SK-N-SH (cell line): ENCODE measurements around the gene MMADHC. TPM values are rescaled to one million over a fixed set of nuclear protein-coding genes. Genes with fewer than 3 reads are reported as not detected.
A peak's percentile ranks its signal among the peaks of the same experiment; 100 is the strongest.

ENCODE experiments used
- CTCF ChIA-PET: fragments of 300-600, 350-600 bp; formaldehyde crosslinking; extraction: SDS; loops from one replicate; lab custom pipeline; 2021; lab: Yijun Ruan, JAX
- POLR2A ChIA-PET: fragments of 350-600 bp; sonication (Branson Sonifier 250); formaldehyde crosslinking; extraction: SDS; loops from one replicate; lab custom pipeline; 2020; ENCODE audit warnings: antibody characterized with exemption, inconsistent platforms; lab: Yijun Ruan, JAX
- DNase-seq: peaks from one replicate; pipeline ENCODE4 v3.0.0; 2012
- H2AFZ ChIP-seq: fragments of 200-600 bp; sonication (generic); 2 replicates; pipeline ENCODE4 v1.8.1; 2016; ENCODE audit warnings: antibody characterized with exemption, mild to moderate bottlenecking, low read depth
- H3F3A ChIP-seq: fragments of 200-600 bp; sonication (generic); replicated peaks from 2 replicates; pipeline ENCODE3; 2016; ENCODE audit warnings: antibody characterized with exemption, mild to moderate bottlenecking; ENCODE audit not compliant: insufficient read depth
- H3K27ac ChIP-seq, 2 experiments: fragments of 200-500 bp in 1 of 2; fragments of 200-600 bp in 1 of 2; sonication (Bioruptor generic) in 1 of 2; sonication (generic), shearing (Covaris generic) in 1 of 2; 2 replicates each; pipeline versions ENCODE4 v1.5.1 to v1.6.1; 2014 to 2016; ENCODE audit warnings: low read depth in 2 of 2, inconsistent platforms in 1 of 2, low read length in 1 of 2, mild to moderate bottlenecking in 1 of 2, mixed read lengths in 1 of 2
- H3K27me3 ChIP-seq: fragments of 200-600 bp; sonication (generic), shearing (Covaris generic); 2 replicates; pipeline ENCODE4 v1.6.1; 2016; ENCODE audit warnings: mixed run types; ENCODE audit not compliant: insufficient read depth
- H3K36me3 ChIP-seq, 2 experiments: fragments of 200-500 bp in 1 of 2; fragments of 200-600 bp in 1 of 2; sonication (Bioruptor generic) in 1 of 2; sonication (generic) in 1 of 2; replicated peaks in 1 of 2; 2 replicates each; pipeline versions ENCODE3 to v1.5.1; 2014 to 2016; ENCODE audit warnings: low read length in 1 of 2, mild to moderate bottlenecking in 1 of 2; ENCODE audit not compliant: insufficient read depth in 2 of 2, control insufficient read depth in 1 of 2
- H3K4me1 ChIP-seq, 2 experiments: fragments of 200-500 bp in 1 of 2; fragments of 200-600 bp in 1 of 2; sonication (Bioruptor generic) in 1 of 2; sonication (generic), shearing (Covaris generic) in 1 of 2; 2 replicates each; pipeline versions ENCODE4 v1.5.1 to v1.6.1; 2014 to 2016; ENCODE audit warnings: low read depth in 1 of 2, low read length in 1 of 2, mixed run types in 1 of 2; ENCODE audit not compliant: insufficient read depth in 2 of 2, control insufficient read depth in 1 of 2
- H3K4me2 ChIP-seq: fragments of 200-600 bp; sonication (generic), shearing (Covaris generic); 2 replicates; pipeline ENCODE4 v1.6.1; 2017; ENCODE audit warnings: mixed run types
- H3K4me3 ChIP-seq, 2 experiments: fragments of 200-500 bp in 1 of 2; fragments of 200-600 bp in 1 of 2; sonication (Bioruptor generic) in 1 of 2; sonication (generic), shearing (Covaris generic) in 1 of 2; 2 replicates each; pipeline versions ENCODE4 v1.5.1 to v1.8.1; 2014 to 2016; ENCODE audit warnings: low read depth in 2 of 2, inconsistent platforms in 1 of 2, low read length in 1 of 2, mild to moderate bottlenecking in 1 of 2, mixed read lengths in 1 of 2, moderate library complexity in 1 of 2
- H3K79me2 ChIP-seq: fragments of 200-600 bp; sonication (generic); 2 replicates; pipeline ENCODE4 v1.8.1; 2017; ENCODE audit warnings: mild to moderate bottlenecking; ENCODE audit not compliant: insufficient read depth
- H3K9ac ChIP-seq: fragments of 200-600 bp; sonication (generic); 2 replicates; pipeline ENCODE4 v1.6.1; 2017; ENCODE audit warnings: mixed run types
- H3K9me2 ChIP-seq: fragments of 200-600 bp; sonication (generic); 2 replicates; pipeline ENCODE4 v1.6.1; 2017; ENCODE audit warnings: mixed run types
- H3K9me3 ChIP-seq: fragments of 200-600 bp; sonication (generic); 2 replicates; pipeline ENCODE4 v1.6.1; 2017; ENCODE audit warnings: mixed run types, mild to moderate bottlenecking, moderate library complexity
- H4K20me1 ChIP-seq: fragments of 200-600 bp; sonication (generic); 2 replicates; pipeline ENCODE4 v1.6.1; 2017; ENCODE audit warnings: mild to moderate bottlenecking, mixed run types; ENCODE audit not compliant: insufficient read depth
- EP300 ChIP-seq, 2 experiments: IDR thresholded peaks; 2 replicates each; pipeline versions ENCODE4 v1.4.0 to v1.6.1; 2012; ENCODE audit warnings: borderline replicate concordance in 1 of 2, low read depth in 1 of 2, low read length in 1 of 2
- FOSL2 ChIP-seq: IDR thresholded peaks from 2 replicates; pipeline ENCODE4 v1.4.0; 2012; ENCODE audit warnings: low read depth, mild to moderate bottlenecking, moderate library complexity, borderline replicate concordance
- FOXJ3 ChIP-seq: sonication (generic); formaldehyde crosslinking; IDR thresholded peaks from 2 replicates; pipeline ENCODE4 v1.5.1; 2020; ENCODE audit warnings: mild to moderate bottlenecking, missing genetic modification reagents
- FOXM1 ChIP-seq: IDR thresholded peaks from 2 replicates; pipeline ENCODE4 v1.4.0; 2012; ENCODE audit warnings: low read depth, mild to moderate bottlenecking
- GABPA ChIP-seq: IDR thresholded peaks from 2 replicates; pipeline ENCODE4 v1.4.0; 2012; ENCODE audit warnings: low read depth, mild to moderate bottlenecking
- IRF3 ChIP-seq: fragments of 150-350 bp; IDR thresholded peaks from 2 replicates; pipeline ENCODE4 v1.6.1; 2016; ENCODE audit warnings: mild to moderate bottlenecking, low read depth, low read length
- MXI1 ChIP-seq: IDR thresholded peaks from 2 replicates; pipeline ENCODE4 v1.6.1; 2012; ENCODE audit warnings: mild to moderate bottlenecking, low read depth, low read length, improper control_type of control experiment
- NFIC ChIP-seq: IDR thresholded peaks from 2 replicates; pipeline ENCODE4 v1.4.0; 2012; ENCODE audit warnings: borderline replicate concordance
- NRF1 ChIP-seq: IDR thresholded peaks from 2 replicates; pipeline ENCODE4 v1.6.1; 2012; ENCODE audit warnings: low read depth, mild to moderate bottlenecking, low read length
- RAD21 ChIP-seq: IDR thresholded peaks from 2 replicates; pipeline ENCODE4 v1.6.1; 2012; ENCODE audit warnings: mild to moderate bottlenecking, low read length
- RCOR1 ChIP-seq: fragments of 150-350 bp; IDR thresholded peaks from 2 replicates; pipeline ENCODE4 v1.6.1; 2017; ENCODE audit warnings: antibody characterized with exemption, low read length
- SIN3A ChIP-seq: IDR thresholded peaks from 2 replicates; pipeline ENCODE4 v1.6.1; 2012; ENCODE audit warnings: low read depth, mild to moderate bottlenecking, low read length, moderate library complexity, borderline replicate concordance
- SMC3 ChIP-seq: IDR thresholded peaks from 2 replicates; pipeline ENCODE4 v1.6.1; 2012; ENCODE audit warnings: low read depth, low read length, improper control_type of control experiment
- USF2 ChIP-seq: fragments of 150-350 bp; IDR thresholded peaks from 2 replicates; pipeline ENCODE4 v1.6.1; 2017; ENCODE audit warnings: antibody characterized with exemption, low read length, low read depth, borderline replicate concordance
- YY1 ChIP-seq: IDR thresholded peaks from 2 replicates; pipeline ENCODE4 v1.4.0; 2012; ENCODE audit warnings: low read depth, mild to moderate bottlenecking
- ZBTB33 ChIP-seq: IDR thresholded peaks from 2 replicates; pipeline ENCODE4 v1.4.0; 2012; ENCODE audit warnings: low read depth, borderline replicate concordance
- WGBS: methylation state at CpG from one replicate; pipeline ENCODE4 v1.1.6; 2017; ENCODE audit warnings: low lambda C conversion rate; 5-methylcytosine and 5-hydroxymethylcytosine counted together
- polyA plus RNA-seq, 3 experiments: library from polyadenylated mRNA; depleted of rRNA; stranded (reverse); fragments of >200 nt; gene quantifications; 2 replicates each; pipeline ENCODE4 v1.2.3, GENCODE V29; 2012
- TF ChIP-seq, protein P1 (sequence below): IDR thresholded peaks from 2 replicates; pipeline ENCODE4; 2012

Gene MMADHC
- polyA plus RNA-seq, 1 of the 3 experiments (the other 2 are of a cell fraction): 40.4 TPM

GRCh38 chr2:149537092-149537726 is 50.4 kb downstream of the MMADHC start:
- H3K27me3 ChIP-seq: no peaks in the 10 kb centered on the region
- no peak overlapping the region for H3K4me3 ChIP-seq
- no peaks in the 10 kb centered on the region; a peak in 1 of 4 replicates for H3K4me1 ChIP-seq
- no peaks in the 10 kb centered on the region for H3K36me3 ChIP-seq
- ChIA-PET POLR2A (no interaction called here), CTCF (interaction anchor here (0.6 to 2.1 kb wide), 3 partner anchors 24 to 520 kb away, joined by 3 to 5 read pairs (median 3); no protein-coding TSS in a partner anchor)
- H4K20me1 ChIP-seq: no peaks in the 10 kb centered on the region
- H2AFZ ChIP-seq: no peak overlapping the region
- no peaks in the 10 kb centered on the region for H3K9me3 ChIP-seq
- H3K9me2 ChIP-seq: no peaks in the 10 kb centered on the region
- WGBS: 32% methylated on average over 1 of the region's 1 CpG
- no peak for DNase-seq
- H3K9ac ChIP-seq: no peak overlapping the region
- no peaks in the 10 kb centered on the region for H3F3A ChIP-seq
- H3K27ac ChIP-seq: no peak overlapping the region
- TF ChIP-seq FOSL2 (no peak), NFIC (no peak), SMC3 (no peak), RCOR1 (no peak), MXI1 (no peak), EP300 (IDR thresholded peaks at IDR 0.05; ENCODE audit: borderline replicate concordance in 1 of 2, low read depth in 1 of 2, low read length in 1 of 2) (no peak), USF2 (no peak), SIN3A (no peak), FOXJ3 (CRISPR knock-in tag) (no peak), ZBTB33 (no peak)
- TF ChIP-seq, protein P1, sequence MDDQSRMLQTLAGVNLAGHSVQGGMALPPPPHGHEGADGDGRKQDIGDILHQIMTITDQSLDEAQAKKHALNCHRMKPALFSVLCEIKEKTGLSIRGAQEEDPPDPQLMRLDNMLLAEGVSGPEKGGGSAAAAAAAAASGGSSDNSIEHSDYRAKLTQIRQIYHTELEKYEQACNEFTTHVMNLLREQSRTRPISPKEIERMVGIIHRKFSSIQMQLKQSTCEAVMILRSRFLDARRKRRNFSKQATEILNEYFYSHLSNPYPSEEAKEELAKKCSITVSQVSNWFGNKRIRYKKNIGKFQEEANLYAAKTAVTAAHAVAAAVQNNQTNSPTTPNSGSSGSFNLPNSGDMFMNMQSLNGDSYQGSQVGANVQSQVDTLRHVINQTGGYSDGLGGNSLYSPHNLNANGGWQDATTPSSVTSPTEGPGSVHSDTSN: no peak
- H3K79me2 ChIP-seq: no peaks in the 10 kb centered on the region
- no peak overlapping the region for H3K4me2 ChIP-seq

DNA sequence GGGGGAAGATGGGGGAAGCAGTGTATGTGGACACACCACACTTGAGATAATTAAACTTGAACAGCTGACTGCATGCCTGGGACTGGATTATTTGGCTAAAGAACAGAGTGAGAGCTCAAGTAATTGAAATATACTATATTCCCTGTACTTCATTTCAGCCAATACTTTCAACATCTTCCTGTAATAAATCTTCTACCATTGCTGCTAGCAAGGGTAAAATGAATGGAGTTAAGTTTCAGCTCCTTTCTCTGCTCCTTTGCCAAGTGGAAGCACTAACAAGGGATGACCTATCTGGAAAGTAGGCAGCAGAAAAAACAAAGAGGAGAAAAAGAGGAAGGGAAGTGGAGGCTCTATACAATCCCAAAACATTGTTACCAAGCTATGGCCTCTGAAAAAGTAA is 50.9 kb downstream of the MMADHC start:
- Histone ChIP-seq H3K4me1 (no peaks in the 10 kb centered on the region), H3K9me2 (no peaks in the 10 kb centered on the region), H3F3A (no peaks in the 10 kb centered on the region), H3K4me2 (no peak overlapping the region), H3K9ac (no peak overlapping the region), H2AFZ (no peak overlapping the region), H3K27ac (peak overlapping the region in 1 of 2 experiments; percentile 16; a peak in 1 of 4 replicates), H3K9me3 (no peaks in the 10 kb centered on the region), H3K79me2 (no peaks in the 10 kb centered on the region), H4K20me1 (no peaks in the 10 kb centered on the region), H3K27me3 (no peaks in the 10 kb centered on the region), H3K4me3 (no peak overlapping the region), H3K36me3 (no peaks in the 10 kb centered on the region)
- CTCF ChIA-PET: interaction anchor here (0.6 to 2.1 kb wide), 3 partner anchors 24 to 519 kb away, joined by 3 to 5 read pairs (median 3); no protein-coding TSS in a partner anchor
- DNase-seq: no peak
- TF ChIP-seq RAD21 (no peak), IRF3 (no peak), GABPA (no peak), SMC3 (no peak), NRF1 (no peak), ZBTB33 (no peak), FOXM1 (no peak), YY1 (no peak), SIN3A (no peak), NFIC (no peak), RCOR1 (no peak)
- POLR2A ChIA-PET: no interaction called here
